Measurements from ENCODE around the gene CPEB2.

The CPEB2 gene

DNA sequence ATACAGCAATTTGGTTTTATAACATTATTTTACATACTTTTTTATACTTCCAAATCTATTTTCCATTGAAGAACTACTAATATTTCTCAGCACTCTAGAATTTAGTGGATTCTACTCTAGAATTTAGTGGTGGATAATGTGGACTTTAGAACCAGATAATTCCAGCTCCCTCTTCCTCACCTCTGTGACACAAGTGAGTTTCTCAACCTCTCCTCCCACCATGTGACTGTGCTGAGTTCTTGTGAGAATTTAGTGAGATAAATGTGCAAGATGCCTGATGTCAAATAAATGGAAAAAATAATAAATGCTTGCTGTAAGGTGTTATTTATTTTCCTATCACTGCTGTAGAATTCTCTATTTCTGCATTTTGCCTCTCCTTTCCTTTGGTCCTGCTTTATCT, 107.3 kb downstream of the CPEB2 start:
- no peak for DNase-seq (ENCODE audit: extremely low read depth in 1 of 2, low read depth in 1 of 2)

DNA sequence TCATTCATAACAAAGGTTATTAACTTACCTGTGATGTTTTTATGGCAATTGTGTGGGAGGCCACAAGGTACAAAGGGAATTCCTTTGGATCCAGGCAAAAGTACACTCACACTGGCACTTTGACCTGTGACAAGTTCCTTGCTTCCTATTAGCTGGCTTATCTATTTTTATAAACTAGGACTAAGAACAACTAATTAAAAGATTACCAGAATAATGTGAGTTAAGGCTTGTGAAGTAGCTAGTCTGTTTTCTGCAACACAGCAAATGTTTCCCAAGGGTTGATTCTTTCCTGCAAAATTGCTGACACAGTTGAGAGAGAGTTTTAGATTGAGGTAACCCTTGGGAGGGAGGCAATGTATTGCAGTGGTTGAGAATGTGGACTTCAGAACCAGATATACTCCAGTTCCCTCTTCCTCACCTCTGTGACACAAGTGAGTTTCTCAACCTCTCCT, 107.9 kb downstream of the CPEB2 start:
- no peak for DNase-seq (ENCODE audit: extremely low read depth in 1 of 2, low read depth in 1 of 2)

DNA sequence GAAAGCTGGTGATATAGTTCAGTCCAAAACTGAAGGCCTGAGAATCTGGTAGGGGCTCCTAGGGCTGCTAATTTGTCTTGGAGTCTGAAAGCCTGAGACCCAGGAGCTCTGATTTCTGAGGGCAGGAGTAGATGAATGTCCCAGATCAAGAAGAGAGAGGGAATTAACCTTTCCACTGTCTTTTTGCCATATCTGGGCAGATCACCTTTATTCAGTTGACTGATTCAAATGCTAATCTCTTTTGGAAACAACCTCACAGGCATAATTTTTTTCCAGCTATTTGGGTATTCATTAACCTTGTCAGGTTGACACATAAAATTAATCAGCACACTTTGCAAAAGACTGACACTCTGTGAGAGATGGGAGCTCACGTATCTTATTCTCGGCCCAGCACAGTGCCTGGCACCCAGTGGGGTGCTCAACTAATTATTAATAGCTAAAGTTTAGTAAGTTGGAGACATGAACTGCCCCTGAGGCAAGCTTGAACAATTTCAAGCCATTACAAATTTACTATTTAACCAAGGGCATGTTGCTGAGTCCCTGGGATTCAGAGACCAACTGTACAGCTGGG, 114.3 kb downstream of the CPEB2 start:
- no peak for DNase-seq (ENCODE audit: extremely low read depth in 1 of 2, low read depth in 1 of 2)

- DNase-seq (ENCODE audit: extremely low read depth in 1 of 2, low read depth in 1 of 2), result no peak
These were observed 115.1 kb downstream of the CPEB2 start for GRCh38 chr4:15117270-15117946.

- DNase-seq (ENCODE audit: extremely low read depth in 1 of 2, low read depth in 1 of 2), result no peak
These were observed 116.0 kb downstream of the CPEB2 start for GRCh38 chr4:15118292-15118691.

Data from activated CD8-positive, alpha-beta memory T cell treated with anti-CD3 and anti-CD28 coated beads for 1 hour (primary cell).